K562 (cell line): ENCODE measurements around the gene GUCY2F.

Experiments used
- BHLHE40 ChIP-seq: IDR thresholded peaks from 2 replicates; pipeline ENCODE4 v1.6.1; 2011; ENCODE audit warnings: low read length, improper control_type of control experiment
- CHD2 ChIP-seq: IDR thresholded peaks from 2 replicates; pipeline ENCODE4 v1.6.1; 2011; ENCODE audit warnings: low read depth, low read length
- CTCF ChIP-seq, 3 experiments: IDR thresholded peaks in 2 of 3; conservative IDR thresholded peaks in 1 of 3; 2 replicates each; pipeline ENCODE4 v1.5.1; 2011 to 2012; ENCODE audit warnings: low read length in 3 of 3, mild to moderate bottlenecking in 3 of 3, control low read depth in 2 of 3, improper control_type of control experiment in 1 of 3, inconsistent platforms in 1 of 3, low read depth in 1 of 3, mixed read lengths in 1 of 3, moderate library complexity in 1 of 3; ENCODE audit not compliant: insufficient read depth in 2 of 3
- ETV5 ChIP-seq: sonication (generic); formaldehyde crosslinking; IDR thresholded peaks from 2 replicates; pipeline ENCODE4 v1.4.0; 2020; ENCODE audit warnings: low read depth, mild to moderate bottlenecking, missing genetic modification reagents
- FOXK2 ChIP-seq, 2 experiments: fragments of 450-650 bp; IDR thresholded peaks in 1 of 2; conservative IDR thresholded peaks in 1 of 2; 2 replicates each; pipeline ENCODE4 v1.6.1; 2016; ENCODE audit warnings: low read depth in 2 of 2, mild to moderate bottlenecking in 1 of 2
- SAFB2 ChIP-seq: fragments of 200-400 bp; formaldehyde crosslinking; IDR thresholded peaks from 2 replicates; pipeline ENCODE4 v1.6.1; 2018; ENCODE audit warnings: borderline replicate concordance, low read length, low read depth, moderate library complexity; ENCODE audit not compliant: severe bottlenecking
- ZFP1 ChIP-seq: fragments of 450-650 bp; formaldehyde crosslinking; IDR thresholded peaks from 2 replicates; pipeline ENCODE4 v1.4.0; 2020; ENCODE audit warnings: mild to moderate bottlenecking, mixed read lengths
- ZNF407 ChIP-seq: fragments of 450-650 bp; IDR thresholded peaks from 2 replicates; pipeline ENCODE4 v1.6.1; 2016; ENCODE audit warnings: low read depth

- TF ChIP-seq FOXK2 (conservative IDR thresholded peaks at IDR 0.05 in 1 of 2, IDR thresholded peaks at IDR 0.05 in 1 of 2; ENCODE audit: low read depth in 2 of 2), result no peak
- TF ChIP-seq SAFB2, result no peak
- TF ChIP-seq CHD2, result no peak
- no peak for TF ChIP-seq CTCF (IDR thresholded peaks at IDR 0.05 in 2 of 3, conservative IDR thresholded peaks at IDR 0.05 in 1 of 3; ENCODE audit: insufficient read depth in 2 of 3, low read depth in 1 of 3, low read length in 3 of 3)
- no peak for TF ChIP-seq ETV5
- no peak for TF ChIP-seq BHLHE40
- no peak for TF ChIP-seq ZFP1 (CRISPR knock-in tag)
- TF ChIP-seq ZNF407, result no peak
These were observed 5.8 kb upstream of the GUCY2F start for GRCh38 chrX:109487640-109488039.
